ENCODE measurements around the gene C16orf96.

Gene C16orf96

GRCh38 chr16:4509420-4509819, 46.7 kb upstream of the C16orf96 start:
- no peaks in the 10 kb centered on the region for H3K27me3 ChIP-seq (ENCODE audit: low read depth, low read length)
- TF ChIP-seq CTCF (IDR thresholded peaks at IDR 0.05; ENCODE audit: low read depth, low read length) (no peak), EZH2phosphoT487 (IDR thresholded peaks at IDR 0.05; ENCODE audit: low read depth) (no peak)
- H3K4me2 ChIP-seq (ENCODE audit: low read length) = no peak overlapping the region
- H2AFZ ChIP-seq (ENCODE audit: low read depth, low read length) = no peak overlapping the region
- H3K9ac ChIP-seq (ENCODE audit: low read length) = no peak overlapping the region
- H3K36me3 ChIP-seq (replicated peaks; ENCODE audit: low read depth, low read length) = peaks cover 41% of the 10 kb centered on the region
- no peaks in the 10 kb centered on the region for H3K79me2 ChIP-seq (ENCODE audit: low read length)
- no peak overlapping the region for H3K27ac ChIP-seq (ENCODE audit: low read length)
- no peaks in the 10 kb centered on the region for H3K9me3 ChIP-seq (ENCODE audit: insufficient read depth, low read length)
- H3K4me3 ChIP-seq (ENCODE audit: low read length) = no peak overlapping the region
- H3K4me1 ChIP-seq (ENCODE audit: low read length) = peaks cover 26% of the 10 kb centered on the region
- H4K20me1 ChIP-seq (ENCODE audit: insufficient read depth, low read length) = peaks cover 5% of the 10 kb centered on the region; the same call in 1 of the 2 replicates

- H3K9ac ChIP-seq (ENCODE audit: low read length) = no peak overlapping the region
- TF ChIP-seq CTCF (IDR thresholded peaks at IDR 0.05; ENCODE audit: low read depth, low read length) = no peak
- TF ChIP-seq EZH2phosphoT487 (IDR thresholded peaks at IDR 0.05; ENCODE audit: low read depth) = no peak
- no peak overlapping the region for H3K4me2 ChIP-seq (ENCODE audit: low read length)
- no peak overlapping the region for H2AFZ ChIP-seq (ENCODE audit: low read depth, low read length)
- peaks cover 10% of the 10 kb centered on the region for H4K20me1 ChIP-seq (ENCODE audit: insufficient read depth, low read length)
- no peak overlapping the region for H3K4me3 ChIP-seq (ENCODE audit: low read length)
- H3K27me3 ChIP-seq (ENCODE audit: low read depth, low read length) = no peaks in the 10 kb centered on the region
- H3K9me3 ChIP-seq (ENCODE audit: insufficient read depth, low read length) = no peaks in the 10 kb centered on the region
- H3K27ac ChIP-seq (ENCODE audit: low read length) = no peak overlapping the region
- peaks cover 29% of the 10 kb centered on the region for H3K4me1 ChIP-seq (ENCODE audit: low read length)
- peaks cover 45% of the 10 kb centered on the region for H3K36me3 ChIP-seq (replicated peaks; ENCODE audit: low read depth, low read length)
- no peaks in the 10 kb centered on the region for H3K79me2 ChIP-seq (ENCODE audit: low read length)
These were observed 46.0 kb upstream of the C16orf96 start for GRCh38 chr16:4510131-4510530.

- Histone ChIP-seq H3K27ac (ENCODE audit: low read length) (no peak overlapping the region), H3K4me2 (ENCODE audit: low read length) (no peak overlapping the region), H3K27me3 (ENCODE audit: low read depth, low read length) (no peaks in the 10 kb centered on the region), H2AFZ (ENCODE audit: low read depth, low read length) (no peak overlapping the region), H3K4me1 (ENCODE audit: low read length) (peaks cover 29% of the 10 kb centered on the region), H3K79me2 (ENCODE audit: low read length) (no peaks in the 10 kb centered on the region), H3K9me3 (ENCODE audit: insufficient read depth, low read length) (no peaks in the 10 kb centered on the region), H3K36me3 (replicated peaks; ENCODE audit: low read depth, low read length) (peaks cover 45% of the 10 kb centered on the region), H3K9ac (ENCODE audit: low read length) (no peak overlapping the region), H3K4me3 (ENCODE audit: low read length) (no peak overlapping the region), H4K20me1 (ENCODE audit: insufficient read depth, low read length) (peaks cover 9% of the 10 kb centered on the region)
- TF ChIP-seq CTCF (IDR thresholded peaks at IDR 0.05; ENCODE audit: low read depth, low read length) (no peak), EZH2phosphoT487 (IDR thresholded peaks at IDR 0.05; ENCODE audit: low read depth) (no peak)
These were observed 45.3 kb upstream of the C16orf96 start for GRCh38 chr16:4510747-4511426.

- H2AFZ ChIP-seq (ENCODE audit: low read depth, low read length) = no peak overlapping the region
- H3K27ac ChIP-seq (ENCODE audit: low read length) = no peak overlapping the region
- H3K9ac ChIP-seq (ENCODE audit: low read length) = no peak overlapping the region
- TF ChIP-seq EZH2phosphoT487 (IDR thresholded peaks at IDR 0.05; ENCODE audit: low read depth) (no peak), CTCF (IDR thresholded peaks at IDR 0.05; ENCODE audit: low read depth, low read length) (peak; percentile 31)
- H3K4me2 ChIP-seq (ENCODE audit: low read length) = no peak overlapping the region
- peaks cover 26% of the 10 kb centered on the region for H3K4me1 ChIP-seq (ENCODE audit: low read length)
- H4K20me1 ChIP-seq (ENCODE audit: insufficient read depth, low read length) = peaks cover 10% of the 10 kb centered on the region; the same call in 1 of the 2 replicates
- H3K79me2 ChIP-seq (ENCODE audit: low read length) = no peaks in the 10 kb centered on the region
- H3K36me3 ChIP-seq (replicated peaks; ENCODE audit: low read depth, low read length) = peaks cover 42% of the 10 kb centered on the region
- H3K9me3 ChIP-seq (ENCODE audit: insufficient read depth, low read length) = no peaks in the 10 kb centered on the region
- no peak overlapping the region for H3K4me3 ChIP-seq (ENCODE audit: low read length)
- no peaks in the 10 kb centered on the region for H3K27me3 ChIP-seq (ENCODE audit: low read depth, low read length)
These were observed 44.6 kb upstream of the C16orf96 start for GRCh38 chr16:4511441-4512082.
